H9 (cell line): ENCODE data around the gene LRIG3. TPM values are rescaled to one million over a fixed set of nuclear protein-coding genes. Genes with fewer than 3 reads are reported as not detected.

Source experiments
- DNase-seq: peaks from one replicate; pipeline ENCODE4 v3.0.0-alpha.2; 2017
- H2AFZ ChIP-seq: one replicate; pipeline ENCODE4 v1.6.1; 2013; ENCODE audit warnings: mild to moderate bottlenecking, low read length, control low read depth, moderate library complexity
- H2AK5ac ChIP-seq: 2 replicates; pipeline ENCODE4 v1.6.1; 2013; ENCODE audit warnings: low read length, control low read depth, mixed read lengths; ENCODE audit not compliant: insufficient read length
- H2BK120ac ChIP-seq: one replicate; pipeline ENCODE4 v1.6.1; 2013; ENCODE audit warnings: low read depth, mild to moderate bottlenecking, low read length, control low read depth, inconsistent platforms; ENCODE audit not compliant: poor library complexity, severe bottlenecking
- H2BK12ac ChIP-seq: 2 replicates; pipeline ENCODE4 v1.6.1; 2013; ENCODE audit warnings: low read length, control low read depth, mixed read lengths, low read depth; ENCODE audit not compliant: insufficient read length
- H2BK15ac ChIP-seq: 2 replicates; pipeline ENCODE4 v1.6.1; 2013; ENCODE audit warnings: low read depth, low read length, control low read depth
- H2BK20ac ChIP-seq: one replicate; pipeline ENCODE4 v1.6.1; 2013; ENCODE audit warnings: low read depth, mild to moderate bottlenecking, low read length, control low read depth, inconsistent platforms; ENCODE audit not compliant: poor library complexity, severe bottlenecking
- H2BK5ac ChIP-seq: 2 replicates; pipeline ENCODE4 v1.6.1; 2013; ENCODE audit warnings: low read length, control low read depth, mixed read lengths; ENCODE audit not compliant: insufficient read length
- H3K14ac ChIP-seq: 2 replicates; pipeline ENCODE4 v1.6.1; 2013; ENCODE audit warnings: low read length, control low read depth; ENCODE audit not compliant: insufficient read depth
- H3K18ac ChIP-seq: 2 replicates; pipeline ENCODE4 v1.6.1; 2013; ENCODE audit warnings: low read depth, mild to moderate bottlenecking, mixed read lengths, low read length, control low read depth; ENCODE audit not compliant: insufficient read length
- H3K23ac ChIP-seq: 2 replicates; pipeline ENCODE4 v1.6.1; 2013; ENCODE audit warnings: low read length, control low read depth, mixed read lengths, low read depth; ENCODE audit not compliant: insufficient read length
- H3K23me2 ChIP-seq: 2 replicates; pipeline ENCODE4 v1.6.1; 2013; ENCODE audit warnings: low read depth, mild to moderate bottlenecking, mixed read lengths, low read length, control low read depth; ENCODE audit not compliant: insufficient read length, poor library complexity, severe bottlenecking
- H3K27ac ChIP-seq: 2 replicates; pipeline ENCODE4 v1.5.1; 2013; ENCODE audit warnings: low read length, control low read depth, mixed read lengths, low read depth; ENCODE audit not compliant: insufficient read length
- H3K27me3 ChIP-seq: 2 replicates; pipeline ENCODE4 v1.6.1; 2013; ENCODE audit warnings: low read length, control low read depth, inconsistent platforms; ENCODE audit not compliant: insufficient read depth
- H3K4ac ChIP-seq: 2 replicates; pipeline ENCODE4 v1.6.1; 2013; ENCODE audit warnings: low read depth, mild to moderate bottlenecking, control low read depth, inconsistent platforms, low read length, moderate library complexity
- H3K4me1 ChIP-seq: 2 replicates; pipeline ENCODE4 v1.6.1; 2013; ENCODE audit warnings: low read length, control low read depth, inconsistent platforms; ENCODE audit not compliant: insufficient read depth
- H3K4me2 ChIP-seq: 2 replicates; pipeline ENCODE4 v1.6.1; 2013; ENCODE audit warnings: low read length, control low read depth, mixed read lengths; ENCODE audit not compliant: insufficient read length, insufficient read depth
- H3K56ac ChIP-seq: 2 replicates; pipeline ENCODE4 v1.6.1; 2013; ENCODE audit warnings: low read depth, mild to moderate bottlenecking, mixed read lengths, low read length, control low read depth; ENCODE audit not compliant: insufficient read length
- H3K79me1 ChIP-seq: 2 replicates; pipeline ENCODE4 v1.6.1; 2013; ENCODE audit warnings: low read depth, mild to moderate bottlenecking, moderate library complexity, low read length, control low read depth, inconsistent platforms; ENCODE audit not compliant: insufficient read depth, poor library complexity, severe bottlenecking
- H3K79me2 ChIP-seq: 2 replicates; pipeline ENCODE4 v1.6.1; 2013; ENCODE audit warnings: low read length, control low read depth, inconsistent platforms; ENCODE audit not compliant: insufficient read depth
- H3K9ac ChIP-seq: 2 replicates; pipeline ENCODE4 v1.6.1; 2013; ENCODE audit warnings: low read length, control low read depth, mixed read lengths; ENCODE audit not compliant: insufficient read length; ENCODE audit errors: extremely low read depth
- H3K9me3 ChIP-seq: one replicate; pipeline ENCODE4 v1.6.1; 2013; ENCODE audit warnings: low read depth, low read length, inconsistent platforms; ENCODE audit not compliant: control insufficient read depth
- H3T11ph ChIP-seq: one replicate; pipeline ENCODE4 v1.6.1; 2013; ENCODE audit warnings: mild to moderate bottlenecking, low read length, control low read depth, inconsistent platforms
- H4K20me1 ChIP-seq: one replicate; pipeline ENCODE4 v1.6.1; 2013; ENCODE audit not compliant: control insufficient read depth, insufficient read length, insufficient read depth
- H4K5ac ChIP-seq: 2 replicates; pipeline ENCODE4 v1.6.1; 2013; ENCODE audit warnings: low read depth, mild to moderate bottlenecking, mixed read lengths, low read length, control low read depth; ENCODE audit not compliant: insufficient read length
- H4K8ac ChIP-seq: replicated peaks from 2 replicates; pipeline ENCODE4 v1.6.1; 2013; ENCODE audit warnings: low read length, control low read depth, mixed read lengths, low read depth; ENCODE audit not compliant: insufficient read length
- H4K91ac ChIP-seq: 2 replicates; pipeline ENCODE4 v1.6.1; 2013; ENCODE audit warnings: low read depth, mild to moderate bottlenecking, moderate library complexity, mixed read lengths, low read length, control low read depth; ENCODE audit not compliant: insufficient read length
- H3K27ac Mint-ChIP-seq, 3 experiments: 2 replicates in 2 of 3; 3 replicates in 1 of 3; pipeline ENCODE4 v1.8.0; 2020 to 2021; ENCODE audit warnings: mixed read lengths in 3 of 3, mild to moderate bottlenecking in 1 of 3, moderate library complexity in 1 of 3
- H3K27me3 Mint-ChIP-seq: 2 replicates; pipeline ENCODE4 v1.8.0; 2021; ENCODE audit warnings: low read depth, mild to moderate bottlenecking, moderate library complexity, mixed read lengths
- H3K36me3 Mint-ChIP-seq, 3 experiments: 2 replicates in 2 of 3; 3 replicates in 1 of 3; pipeline ENCODE4 v1.8.0; 2020 to 2021; ENCODE audit warnings: low read depth in 3 of 3, mixed read lengths in 3 of 3; ENCODE audit not compliant: insufficient read depth in 1 of 3
- H3K4me1 Mint-ChIP-seq, 2 experiments: 2 replicates each; pipeline ENCODE4 v1.8.0; 2020; ENCODE audit warnings: mixed read lengths in 2 of 2
- H3K4me3 Mint-ChIP-seq, 2 experiments: 2 replicates in 1 of 2; 3 replicates in 1 of 2; pipeline ENCODE4 v1.8.0; 2020 to 2021; ENCODE audit warnings: mild to moderate bottlenecking in 2 of 2, mixed read lengths in 2 of 2, moderate library complexity in 1 of 2
- H3K9me3 Mint-ChIP-seq, 2 experiments: 2 replicates in 1 of 2; 3 replicates in 1 of 2; pipeline ENCODE4 v1.8.0; 2020; ENCODE audit warnings: mild to moderate bottlenecking in 2 of 2, mixed read lengths in 2 of 2, moderate library complexity in 1 of 2
- CTCF ChIP-seq: fragments of 200-600 bp; sonication (generic); conservative IDR thresholded peaks from 3 replicates; pipeline ENCODE4 v1.8.0; 2021; ENCODE audit warnings: antibody characterized with exemption, mild to moderate bottlenecking
- WGBS: extraction: QIAGEN DNeasy Blood & Tissue Kit; methylation state at CpG from one replicate; pipeline ENCODE4 v1.1.7; 2013; ENCODE audit warnings: missing lambda C conversion rate, low lambda C conversion rate, mixed read lengths; ENCODE audit not compliant: insufficient read length; ENCODE audit errors: extremely low coverage; 5-methylcytosine and 5-hydroxymethylcytosine counted together
- total RNA-seq: library from RNA; stranded (reverse); gene quantifications from 2 replicates; pipeline ENCODE4 v1.2.1, GENCODE V29; 2021

LRIG3 gene
- total RNA-seq, 1 experiment from 2014 or later = 10.9 TPM

GRCh38 chr12:58919231-58920101 lies 838 bp downstream of the LRIG3 start:
- no peak overlapping the region for H4K8ac ChIP-seq
- peak overlapping the region; percentile 45 for H2AFZ ChIP-seq
- H4K91ac ChIP-seq = no peak overlapping the region
- H3K79me1 ChIP-seq = no peaks in the 10 kb centered on the region
- no peak overlapping the region for H3K56ac ChIP-seq
- H2BK5ac ChIP-seq = no peak overlapping the region
- Mint-ChIP-seq H3K27ac (no peak overlapping the region), H3K36me3 (no peaks in the 10 kb centered on the region), H3K9me3 (no peaks in the 10 kb centered on the region), H3K4me3 (peak overlapping the region; percentile 85 to 89), H3K27me3 (peaks cover 9% of the 10 kb centered on the region), H3K4me1 (peaks cover 44 to 46% of the 10 kb centered on the region in 2 experiments)
- no peak overlapping the region for H2BK15ac ChIP-seq
- H3K23me2 ChIP-seq = peaks cover 14% of the 10 kb centered on the region
- H3T11ph ChIP-seq = no peak overlapping the region
- peaks cover 2% of the 10 kb centered on the region; the same call in 1 of the 2 replicates for H3K4me1 ChIP-seq
- no peak overlapping the region for H3K4ac ChIP-seq
- no peak overlapping the region for H2BK20ac ChIP-seq
- no peaks in the 10 kb centered on the region for H3K9me3 ChIP-seq
- H3K79me2 ChIP-seq = no peaks in the 10 kb centered on the region
- no peak overlapping the region for H3K23ac ChIP-seq
- H3K4me2 ChIP-seq = peak overlapping the region; percentile 100
- WGBS = no CpG with 5 or more reads among the region's 50 CpGs
- H2AK5ac ChIP-seq = no peak overlapping the region
- no peak overlapping the region for H2BK120ac ChIP-seq
- no peak overlapping the region for H3K27ac ChIP-seq
- H3K18ac ChIP-seq = no peak overlapping the region
- H3K27me3 ChIP-seq = peaks cover 2% of the 10 kb centered on the region; the same call in 1 of the 2 replicates
- peak overlapping the region; percentile 54 for H3K9ac ChIP-seq
- no peaks in the 10 kb centered on the region for H4K20me1 ChIP-seq
- no peak for TF ChIP-seq CTCF
- peak overlapping the region; percentile 76; the same call in 1 of the 2 replicates for H3K14ac ChIP-seq
- H2BK12ac ChIP-seq = no peak overlapping the region
- no peak overlapping the region for H4K5ac ChIP-seq
- peak; percentile 40 for DNase-seq
